SH-SY5Y (cell line): ENCODE results near the gene STXBP6.

Experiments used
- GATA2 ChIP-seq: IDR thresholded peaks from 2 replicates; pipeline ENCODE4 v1.6.1; 2011; ENCODE audit warnings: mild to moderate bottlenecking, low read depth, low read length
- GATA3 ChIP-seq: IDR thresholded peaks from 2 replicates; pipeline ENCODE4 v1.6.1; 2011; ENCODE audit warnings: low read depth, mild to moderate bottlenecking, low read length, moderate library complexity

GRCh38 chr14:24984846-24985589, 64.9 kb downstream of the STXBP6 start:
- TF ChIP-seq GATA2: no peak
- TF ChIP-seq GATA3: no peak
